Measurements from ENCODE around the gene CEBPG. TPM values are rescaled to one million over a fixed set of nuclear protein-coding genes. Genes with fewer than 3 reads are reported as not detected.

The CEBPG gene
- total RNA-seq, 1 experiment from 2014 or later, result 48.6 TPM

DNA sequence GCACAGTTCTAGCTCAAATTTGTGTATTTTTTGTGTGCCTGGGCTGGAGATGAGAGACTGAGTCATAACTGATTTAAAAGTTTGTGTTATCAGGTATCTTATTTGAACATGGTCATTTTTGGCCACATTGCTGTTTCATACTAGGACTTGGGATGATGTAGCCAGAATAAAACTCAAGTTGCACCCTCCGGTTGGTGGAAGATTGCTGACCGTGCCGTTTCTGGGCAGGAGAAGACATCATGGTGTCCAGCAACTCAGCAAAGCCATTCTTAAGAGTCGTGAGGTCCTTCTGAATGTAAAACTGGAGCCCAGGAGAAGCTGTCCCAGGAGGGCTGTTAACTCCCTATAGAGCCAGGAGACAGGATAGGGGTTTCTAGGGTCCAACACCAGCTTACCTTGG is 7.6 kb downstream of the CEBPG start:
- H3K4me3 ChIP-seq (ENCODE audit: low read depth, low read length, poor library complexity, severe bottlenecking), result no peak overlapping the region
- no peak for DNase-seq (ENCODE audit: low spot score)
- ChIA-PET CTCF (no interaction called here), POLR2A (ENCODE audit: low non-redundant PET) (no interaction called here)
- BruUV-seq (replicated peaks), result no TSS peak
- intact Hi-C loops (cut with micrococcal nuclease; ENCODE audit: unreplicated experiment), result no loop called here
- no peak for TF ChIP-seq EZH2 (IDR thresholded peaks at IDR 0.05; ENCODE audit: borderline replicate concordance, low read depth, low read length, poor library complexity, severe bottlenecking)
- TF ChIP-seq, protein P1, sequence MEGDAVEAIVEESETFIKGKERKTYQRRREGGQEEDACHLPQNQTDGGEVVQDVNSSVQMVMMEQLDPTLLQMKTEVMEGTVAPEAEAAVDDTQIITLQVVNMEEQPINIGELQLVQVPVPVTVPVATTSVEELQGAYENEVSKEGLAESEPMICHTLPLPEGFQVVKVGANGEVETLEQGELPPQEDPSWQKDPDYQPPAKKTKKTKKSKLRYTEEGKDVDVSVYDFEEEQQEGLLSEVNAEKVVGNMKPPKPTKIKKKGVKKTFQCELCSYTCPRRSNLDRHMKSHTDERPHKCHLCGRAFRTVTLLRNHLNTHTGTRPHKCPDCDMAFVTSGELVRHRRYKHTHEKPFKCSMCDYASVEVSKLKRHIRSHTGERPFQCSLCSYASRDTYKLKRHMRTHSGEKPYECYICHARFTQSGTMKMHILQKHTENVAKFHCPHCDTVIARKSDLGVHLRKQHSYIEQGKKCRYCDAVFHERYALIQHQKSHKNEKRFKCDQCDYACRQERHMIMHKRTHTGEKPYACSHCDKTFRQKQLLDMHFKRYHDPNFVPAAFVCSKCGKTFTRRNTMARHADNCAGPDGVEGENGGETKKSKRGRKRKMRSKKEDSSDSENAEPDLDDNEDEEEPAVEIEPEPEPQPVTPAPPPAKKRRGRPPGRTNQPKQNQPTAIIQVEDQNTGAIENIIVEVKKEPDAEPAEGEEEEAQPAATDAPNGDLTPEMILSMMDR (conservative IDR thresholded peaks at IDR 0.05; ENCODE audit: low read depth, low read length), result no peak
- H3K27ac ChIP-seq (ENCODE audit: low read depth, low read length, poor library complexity, severe bottlenecking), result no peak overlapping the region
- peaks cover 25% of the 10 kb centered on the region for H3K4me1 ChIP-seq (ENCODE audit: insufficient read depth, low read length, poor library complexity, severe bottlenecking)
- peaks cover 36% of the 10 kb centered on the region for H3K36me3 ChIP-seq (ENCODE audit: insufficient read depth, low read length, poor library complexity, severe bottlenecking)
- no peaks in the 10 kb centered on the region for H3K9me3 ChIP-seq (ENCODE audit: low read depth, low read length, poor library complexity, severe bottlenecking)
- H3K27me3 ChIP-seq (replicated peaks; ENCODE audit: insufficient read depth, low read depth, low read length, poor library complexity), result no peaks in the 10 kb centered on the region

DNA sequence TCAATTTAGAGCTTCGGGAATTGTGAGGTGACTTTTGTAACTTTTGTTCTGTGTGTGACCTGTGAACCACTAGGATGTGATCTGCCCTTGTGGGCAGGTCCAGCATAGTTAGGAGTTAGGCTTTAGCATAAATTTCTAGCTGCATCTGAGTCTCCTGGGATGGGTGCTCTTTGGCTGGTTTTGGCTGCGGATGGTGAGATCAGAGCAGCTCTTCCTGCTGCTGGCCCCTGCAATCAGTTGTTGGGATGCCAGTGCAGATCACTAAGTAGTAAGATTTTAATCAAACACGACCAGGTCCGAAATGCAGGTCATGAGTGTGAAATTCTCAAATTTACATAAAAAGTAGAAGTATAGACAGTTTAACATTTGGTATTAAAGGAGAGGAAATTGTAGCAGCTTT is 8.5 kb downstream of the CEBPG start:
- Histone ChIP-seq H3K4me3 (ENCODE audit: low read depth, low read length, poor library complexity, severe bottlenecking) (no peak overlapping the region), H3K36me3 (ENCODE audit: insufficient read depth, low read length, poor library complexity, severe bottlenecking) (peaks cover 36% of the 10 kb centered on the region), H3K9me3 (ENCODE audit: low read depth, low read length, poor library complexity, severe bottlenecking) (no peaks in the 10 kb centered on the region), H3K4me1 (ENCODE audit: insufficient read depth, low read length, poor library complexity, severe bottlenecking) (peaks cover 23% of the 10 kb centered on the region), H3K27me3 (replicated peaks; ENCODE audit: insufficient read depth, low read depth, low read length, poor library complexity) (no peaks in the 10 kb centered on the region), H3K27ac (ENCODE audit: low read depth, low read length, poor library complexity, severe bottlenecking) (no peak overlapping the region)
- BruUV-seq (replicated peaks), result no TSS peak
- CTCF ChIA-PET, result interaction anchor here (0.5 kb wide), 1 partner anchor 15 kb away, joined by 6 read pairs; no protein-coding TSS in a partner anchor
- no peak for DNase-seq (ENCODE audit: low spot score)
- POLR2A ChIA-PET (ENCODE audit: low non-redundant PET), result no interaction called here
- intact Hi-C loops (cut with micrococcal nuclease; ENCODE audit: unreplicated experiment), result no loop called here
- TF ChIP-seq, protein P1 (conservative IDR thresholded peaks at IDR 0.05; ENCODE audit: low read depth, low read length), result no peak
- TF ChIP-seq EZH2 (IDR thresholded peaks at IDR 0.05; ENCODE audit: borderline replicate concordance, low read depth, low read length, poor library complexity, severe bottlenecking), result no peak

DNA sequence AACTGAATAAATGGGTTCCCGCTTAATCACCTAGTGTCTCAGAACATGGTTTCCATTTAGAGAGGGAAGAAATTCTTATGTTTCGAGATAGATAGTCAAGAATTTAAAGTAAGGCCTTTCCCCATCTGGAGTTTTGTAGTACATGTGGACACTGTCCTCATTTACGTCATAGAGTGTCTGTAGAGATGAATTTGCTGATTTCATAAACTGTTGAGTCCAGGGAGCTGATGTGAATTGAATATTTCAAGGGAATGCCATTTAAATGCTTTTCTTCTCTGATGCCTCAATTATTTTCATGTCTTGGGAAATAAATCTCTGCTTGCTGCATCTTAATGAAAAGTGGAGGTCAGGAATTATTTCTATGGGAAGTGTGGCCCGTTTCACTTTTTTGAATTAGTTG is 9.5 kb downstream of the CEBPG start:
- no peak for TF ChIP-seq EZH2 (IDR thresholded peaks at IDR 0.05; ENCODE audit: borderline replicate concordance, low read depth, low read length, poor library complexity, severe bottlenecking)
- TF ChIP-seq, protein P1 (conservative IDR thresholded peaks at IDR 0.05; ENCODE audit: low read depth, low read length), result no peak
- Histone ChIP-seq H3K9me3 (ENCODE audit: low read depth, low read length, poor library complexity, severe bottlenecking) (no peaks in the 10 kb centered on the region), H3K27ac (ENCODE audit: low read depth, low read length, poor library complexity, severe bottlenecking) (no peak overlapping the region), H3K4me3 (ENCODE audit: low read depth, low read length, poor library complexity, severe bottlenecking) (no peak overlapping the region), H3K36me3 (ENCODE audit: insufficient read depth, low read length, poor library complexity, severe bottlenecking) (peaks cover 36% of the 10 kb centered on the region), H3K27me3 (replicated peaks; ENCODE audit: insufficient read depth, low read depth, low read length, poor library complexity) (no peaks in the 10 kb centered on the region), H3K4me1 (ENCODE audit: insufficient read depth, low read length, poor library complexity, severe bottlenecking) (peaks cover 13% of the 10 kb centered on the region)
- CTCF ChIA-PET, result no interaction called here
- POLR2A ChIA-PET (ENCODE audit: low non-redundant PET), result no interaction called here
- no peak for DNase-seq (ENCODE audit: low spot score)
- intact Hi-C loops (cut with micrococcal nuclease; ENCODE audit: unreplicated experiment), result no loop called here
- BruUV-seq (replicated peaks), result no TSS peak
